KBM-7 (cell line): ENCODE data around the gene SEMA4C.

Experiments used
- DNase-seq: peaks from one replicate; pipeline ENCODE4 v3.0.0-alpha.2; 2015
- in situ Hi-C: fragments of 300-500 bp; cut with MboI; formaldehyde crosslinking; loops from 2 replicates; pipeline ENCODE4 v1.14.3; 2020; ENCODE audit warnings: low sequenced_read_pairs, low pct_unique_long_range_greater_than_20kb, mixed read lengths

Gene SEMA4C, protein sequence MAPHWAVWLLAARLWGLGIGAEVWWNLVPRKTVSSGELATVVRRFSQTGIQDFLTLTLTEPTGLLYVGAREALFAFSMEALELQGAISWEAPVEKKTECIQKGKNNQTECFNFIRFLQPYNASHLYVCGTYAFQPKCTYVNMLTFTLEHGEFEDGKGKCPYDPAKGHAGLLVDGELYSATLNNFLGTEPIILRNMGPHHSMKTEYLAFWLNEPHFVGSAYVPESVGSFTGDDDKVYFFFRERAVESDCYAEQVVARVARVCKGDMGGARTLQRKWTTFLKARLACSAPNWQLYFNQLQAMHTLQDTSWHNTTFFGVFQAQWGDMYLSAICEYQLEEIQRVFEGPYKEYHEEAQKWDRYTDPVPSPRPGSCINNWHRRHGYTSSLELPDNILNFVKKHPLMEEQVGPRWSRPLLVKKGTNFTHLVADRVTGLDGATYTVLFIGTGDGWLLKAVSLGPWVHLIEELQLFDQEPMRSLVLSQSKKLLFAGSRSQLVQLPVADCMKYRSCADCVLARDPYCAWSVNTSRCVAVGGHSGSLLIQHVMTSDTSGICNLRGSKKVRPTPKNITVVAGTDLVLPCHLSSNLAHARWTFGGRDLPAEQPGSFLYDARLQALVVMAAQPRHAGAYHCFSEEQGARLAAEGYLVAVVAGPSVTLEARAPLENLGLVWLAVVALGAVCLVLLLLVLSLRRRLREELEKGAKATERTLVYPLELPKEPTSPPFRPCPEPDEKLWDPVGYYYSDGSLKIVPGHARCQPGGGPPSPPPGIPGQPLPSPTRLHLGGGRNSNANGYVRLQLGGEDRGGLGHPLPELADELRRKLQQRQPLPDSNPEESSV

DNA sequence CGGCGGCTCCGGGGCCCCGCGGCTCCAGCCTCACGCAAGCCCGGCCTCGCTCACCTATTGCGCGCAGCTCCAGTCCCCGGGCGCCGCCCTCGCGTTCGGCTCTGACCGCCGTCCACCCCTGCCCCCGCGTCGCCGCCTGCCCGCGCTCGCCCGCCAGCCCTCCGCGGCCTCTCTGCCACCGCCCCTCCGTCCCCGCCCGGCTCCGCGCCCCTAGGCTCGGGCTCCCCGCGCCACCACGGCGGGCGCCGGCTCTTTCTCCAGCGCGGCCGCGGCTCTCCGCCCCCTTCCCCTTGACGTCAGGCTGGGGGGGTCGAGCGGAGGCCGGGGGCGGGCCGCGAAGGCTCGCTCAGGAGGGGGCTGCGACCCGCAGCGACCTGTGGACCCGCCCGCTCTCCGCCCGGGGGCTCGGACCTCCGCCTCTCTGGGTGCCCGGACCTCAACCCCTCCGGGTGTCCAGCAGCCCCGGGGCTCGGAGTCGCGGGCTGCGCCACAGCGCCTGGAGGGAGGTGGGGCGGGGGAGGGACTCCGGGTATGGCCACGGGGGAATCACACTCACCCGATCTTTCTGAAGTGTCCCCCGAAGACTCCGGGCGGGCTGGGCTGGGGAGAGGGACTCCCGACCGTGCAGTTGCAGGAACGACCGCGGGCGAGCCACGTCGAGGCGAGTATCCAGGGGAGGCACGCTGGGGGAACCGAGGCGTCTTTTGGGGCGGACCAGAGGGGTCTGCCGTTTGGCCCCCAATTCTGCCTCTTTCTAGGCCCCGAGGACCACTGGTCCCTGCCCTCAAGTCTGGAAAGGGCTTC lies at the start of gene SEMA4C:
Gene SEMA4C, minus strand, starts transcription at position 259 of the 804 bp plus-strand sequence. CDS start 2,194 bp downstream, outside the sequence.
- DNase-seq, result no peak
- in situ Hi-C loops, result no loop called here

DNA sequence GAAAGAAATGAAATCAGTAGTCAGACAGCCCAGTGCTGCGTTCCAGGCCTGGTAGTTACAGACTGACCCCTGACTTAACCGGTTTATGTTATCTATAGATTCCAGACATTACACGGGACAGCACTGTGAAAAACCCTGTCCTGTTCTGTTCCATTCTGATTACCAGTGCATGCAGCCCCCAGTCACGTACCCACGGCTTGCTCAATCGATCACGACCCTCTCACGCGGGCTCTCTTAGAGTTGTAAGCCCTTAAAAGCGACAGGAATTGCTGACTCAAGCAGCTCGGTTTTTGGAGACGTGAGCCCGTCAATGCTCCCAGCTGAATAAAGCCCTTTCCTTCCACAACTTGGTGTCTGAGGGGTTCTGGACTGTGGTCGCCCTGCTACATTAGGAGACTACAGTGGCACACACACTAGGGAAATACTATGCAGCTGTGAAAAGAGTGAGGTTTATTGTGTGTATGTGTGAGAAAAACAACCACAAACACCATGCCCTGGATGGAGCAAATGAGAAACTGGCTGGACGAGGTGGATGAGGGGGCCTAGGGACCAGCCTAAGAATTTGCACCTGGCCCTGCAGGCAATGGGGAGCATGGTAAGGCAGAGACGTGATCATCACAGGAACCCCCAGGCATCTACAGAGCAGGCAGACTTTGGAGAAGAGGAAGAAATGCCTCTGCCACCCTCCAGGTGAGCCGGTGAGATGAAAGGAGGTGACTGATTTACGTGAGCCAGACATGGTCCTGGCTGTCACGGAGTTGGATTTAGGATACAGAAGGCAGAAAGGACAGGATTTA lies 49.1 kb upstream of the SEMA4C start:
- in situ Hi-C loops, result no loop called here
- DNase-seq, result no peak

DNA sequence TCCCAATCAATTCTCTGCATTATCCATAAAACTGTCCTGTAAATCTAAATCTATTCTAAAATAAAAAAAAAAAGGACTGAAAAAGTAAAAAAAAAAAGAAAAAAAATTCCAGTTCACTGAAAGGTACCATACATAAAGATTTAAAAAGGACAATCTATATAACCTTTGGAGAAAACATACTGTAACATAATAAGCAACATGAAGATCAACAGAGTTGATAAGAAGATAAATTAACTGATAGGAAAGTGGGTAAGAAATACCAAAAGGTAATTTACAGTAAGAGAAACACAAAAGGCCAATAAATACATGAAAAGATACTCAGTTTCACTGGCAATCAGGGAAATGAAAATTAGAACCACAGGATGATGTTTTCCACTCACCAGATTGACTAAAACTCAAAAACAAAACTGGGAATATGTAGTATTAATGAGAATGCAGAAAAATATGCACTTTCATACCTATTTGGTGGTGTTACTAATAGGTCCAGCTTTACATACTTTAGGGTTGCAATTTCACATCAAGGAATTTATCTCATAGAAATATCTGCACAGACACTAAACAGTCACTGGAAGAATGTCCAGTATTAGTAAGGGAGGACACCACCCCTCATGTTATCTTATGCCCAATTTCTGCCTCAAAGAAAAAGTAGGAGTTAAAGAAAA lies 48.3 kb upstream of the SEMA4C start:
- in situ Hi-C loops, result no loop called here
- DNase-seq, result no peak

DNA sequence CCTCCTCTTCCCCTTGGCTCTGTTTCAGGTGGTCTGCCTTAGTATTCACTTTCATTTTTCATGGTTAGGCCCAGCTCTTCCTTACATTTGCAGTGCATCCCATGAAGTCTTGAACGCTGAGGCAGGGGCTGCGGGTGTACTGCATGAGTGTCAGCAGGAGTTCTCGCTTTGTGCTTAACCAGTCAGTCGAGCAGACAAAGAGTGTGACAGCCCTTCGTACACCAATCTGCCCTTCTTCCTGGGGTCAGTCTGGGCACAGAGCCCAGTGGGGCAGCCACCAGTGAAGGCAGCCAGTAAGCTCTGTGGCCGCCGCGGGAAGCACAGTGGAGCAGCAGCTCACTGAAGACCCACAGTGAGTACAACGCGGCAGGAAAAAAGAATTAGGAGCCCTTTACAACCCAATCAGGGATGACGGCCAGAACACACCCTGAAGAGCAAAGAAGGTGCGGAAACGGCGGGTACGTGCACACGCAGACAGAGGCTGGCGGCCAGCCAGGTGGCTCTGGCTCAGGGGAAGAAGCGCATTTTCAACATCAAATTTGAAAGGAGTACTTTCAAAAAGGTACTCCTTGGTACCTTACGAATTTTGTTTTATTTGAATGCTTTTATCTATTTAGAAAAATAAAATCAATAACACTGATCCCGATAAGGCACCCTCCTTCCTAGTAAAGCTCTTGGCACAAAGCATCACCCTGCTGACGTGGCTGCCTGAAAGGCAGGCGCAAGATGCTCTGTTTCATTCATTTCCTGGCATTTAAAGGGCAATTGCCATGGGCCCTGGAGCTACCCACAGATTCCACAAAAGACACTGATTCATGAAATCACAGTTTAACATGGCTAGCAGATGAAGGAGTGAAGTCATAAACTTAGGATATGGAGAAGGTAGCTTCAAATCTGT lies 47.0 kb upstream of the SEMA4C start:
- no peak for DNase-seq
- in situ Hi-C loops, result no loop called here

DNA sequence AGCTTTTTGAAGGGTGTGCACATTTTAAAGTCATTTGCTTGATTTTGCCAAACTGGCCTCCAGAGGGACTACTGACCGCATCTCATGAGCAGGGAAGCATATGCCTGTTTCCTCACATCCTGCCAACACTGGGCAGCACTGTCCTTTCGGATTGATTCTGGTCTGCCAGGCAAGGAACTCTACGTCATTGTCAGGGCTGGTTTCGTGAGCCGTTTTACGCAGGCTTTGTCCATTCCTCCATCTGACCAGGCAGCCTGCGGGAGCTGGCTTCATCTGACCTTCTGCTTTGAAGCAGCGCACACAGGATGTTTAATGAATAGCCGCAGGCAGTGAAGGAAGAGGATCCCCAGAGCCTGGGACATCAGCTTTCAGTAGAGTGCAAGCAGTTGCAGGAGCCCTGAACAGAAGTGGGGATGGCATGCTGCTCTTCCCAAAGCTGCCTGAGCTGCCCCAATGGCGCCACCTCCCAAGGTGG lies 46.3 kb upstream of the SEMA4C start:
- in situ Hi-C loops, result no loop called here
- no peak for DNase-seq

DNA sequence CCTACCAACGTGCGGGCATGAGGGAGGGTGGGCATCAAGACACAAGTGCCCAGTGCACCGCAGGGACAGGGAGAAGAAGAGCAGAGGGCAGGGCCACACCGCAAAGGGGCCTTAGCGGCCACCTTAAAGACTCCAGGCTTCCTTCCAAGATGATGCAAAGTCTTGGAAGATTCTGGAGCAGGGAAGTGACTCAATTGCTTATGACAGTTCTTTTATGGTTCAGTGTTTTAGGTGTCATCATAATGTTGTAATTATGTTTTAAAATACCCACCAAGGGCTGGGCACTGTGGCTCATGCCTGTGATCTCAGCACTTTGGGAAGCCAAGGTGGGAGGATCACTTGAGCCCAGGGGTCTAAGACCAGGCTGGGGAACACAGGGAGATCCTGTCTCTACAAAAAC lies 44.5 kb upstream of the SEMA4C start:
- in situ Hi-C loops, result no loop called here
- DNase-seq, result no peak

DNA sequence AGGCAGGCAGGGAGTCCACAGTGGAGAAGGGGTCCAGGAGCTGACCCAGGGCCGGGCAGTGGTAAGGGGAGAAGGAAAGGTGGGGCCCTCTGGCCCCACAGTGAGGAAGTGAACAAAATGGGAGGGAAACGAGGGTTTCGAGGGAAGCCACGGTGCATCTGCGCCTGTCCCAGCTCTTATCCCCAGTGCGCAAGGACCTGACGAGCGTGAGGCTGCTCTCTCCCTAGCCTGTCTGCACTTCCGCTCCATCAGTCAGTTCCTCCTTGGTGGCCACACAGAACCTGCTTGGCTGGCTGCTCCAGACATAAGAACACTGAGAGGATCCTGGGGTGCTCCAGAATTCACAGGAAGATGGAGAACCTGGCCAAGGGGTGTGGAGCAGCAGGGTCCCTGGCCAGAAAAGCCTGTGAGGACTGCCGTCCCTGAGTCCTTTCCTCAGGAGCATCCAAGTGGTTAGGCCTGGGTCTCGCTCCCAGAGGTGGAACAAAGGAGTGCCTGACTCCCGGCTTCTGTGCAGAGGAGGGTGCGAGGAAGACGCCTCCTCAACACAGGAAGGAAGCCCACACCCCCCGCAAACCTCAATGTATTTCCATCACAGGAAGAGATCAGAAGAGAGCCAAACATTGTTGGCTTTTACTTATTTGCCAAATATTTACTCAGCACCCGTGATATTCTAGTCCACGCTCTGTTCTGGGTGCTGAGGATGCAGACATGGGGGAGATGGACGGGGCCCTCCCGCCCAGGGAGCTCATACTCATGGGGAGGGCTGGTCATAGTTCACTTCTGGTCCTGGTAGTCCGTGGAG lies 43.7 kb upstream of the SEMA4C start:
- in situ Hi-C loops, result no loop called here
- DNase-seq, result peak; percentile 80

DNA sequence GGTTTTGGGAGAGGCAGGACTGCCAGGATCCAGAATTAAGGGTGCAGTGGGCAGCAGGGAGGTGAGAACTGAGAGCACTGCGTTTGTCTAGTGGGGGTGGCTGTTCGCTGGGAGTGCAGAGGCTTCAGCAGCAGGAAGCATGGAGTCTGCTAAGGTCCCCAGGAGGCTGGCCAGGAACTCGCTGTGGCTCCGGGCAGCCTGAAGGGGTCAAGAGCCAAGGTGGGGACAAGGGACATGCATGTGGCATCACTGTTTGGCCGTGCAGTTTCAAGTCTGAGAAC lies 43.2 kb upstream of the SEMA4C start:
- in situ Hi-C loops, result no loop called here
- DNase-seq, result no peak

DNA sequence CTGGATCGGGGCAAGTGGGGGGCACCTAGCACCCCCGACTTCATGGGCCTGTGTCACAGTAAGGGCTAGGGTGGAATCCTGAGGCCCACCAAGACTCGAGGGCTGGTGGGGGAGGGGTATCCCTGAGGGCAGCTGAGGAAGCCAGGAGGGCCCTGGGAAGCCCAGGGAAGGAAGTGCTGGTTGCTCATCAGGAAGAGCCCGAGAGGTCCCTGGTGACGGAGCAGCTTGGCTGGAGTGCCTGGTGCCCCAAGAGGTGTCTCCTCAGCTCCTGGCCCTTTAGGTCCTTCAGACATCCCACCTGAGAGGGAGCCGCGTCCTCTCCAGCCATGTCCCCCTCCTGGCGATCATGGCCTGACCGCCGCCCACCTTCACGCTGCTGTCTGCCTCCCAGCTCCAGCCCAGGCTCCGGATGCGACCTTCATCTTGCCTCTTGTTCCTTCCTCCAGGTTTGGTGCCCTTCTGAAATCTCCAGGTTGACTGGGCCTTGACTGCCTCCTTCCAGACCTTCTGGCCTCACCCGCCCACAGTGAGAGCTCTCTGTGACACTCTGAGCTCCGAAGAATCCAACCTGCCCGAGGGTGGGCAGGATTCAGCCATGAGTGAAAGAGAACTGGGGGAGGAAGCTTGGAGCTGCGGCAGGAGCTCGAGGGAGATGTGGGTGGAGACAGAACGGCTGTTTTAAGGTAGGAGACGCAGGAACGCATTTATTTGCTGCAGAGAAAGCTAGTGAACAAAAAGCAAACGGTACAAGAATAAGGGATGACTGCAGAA lies 42.7 kb upstream of the SEMA4C start:
- in situ Hi-C loops, result no loop called here
- DNase-seq, result no peak

DNA sequence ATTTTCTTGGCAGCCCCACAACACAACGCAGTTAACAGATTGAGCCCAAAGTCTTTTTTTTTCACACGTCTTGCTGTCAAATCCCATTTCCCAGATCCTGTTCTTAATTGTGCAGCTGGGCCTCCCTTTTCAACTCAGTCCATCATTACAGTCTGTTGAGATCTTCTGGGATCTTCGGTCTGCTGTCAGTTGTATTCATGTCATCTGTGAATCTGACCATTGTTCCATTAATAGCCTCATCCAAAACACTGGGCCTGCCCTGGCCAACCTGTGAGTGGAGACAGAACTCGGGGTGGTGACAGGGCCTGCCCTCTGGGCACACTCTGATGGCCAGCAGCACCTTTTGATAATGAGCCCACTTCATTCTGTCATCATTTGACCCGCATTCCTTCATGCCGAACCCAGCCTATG lies 39.7 kb upstream of the SEMA4C start:
- in situ Hi-C loops, result no loop called here
- DNase-seq, result no peak

DNA sequence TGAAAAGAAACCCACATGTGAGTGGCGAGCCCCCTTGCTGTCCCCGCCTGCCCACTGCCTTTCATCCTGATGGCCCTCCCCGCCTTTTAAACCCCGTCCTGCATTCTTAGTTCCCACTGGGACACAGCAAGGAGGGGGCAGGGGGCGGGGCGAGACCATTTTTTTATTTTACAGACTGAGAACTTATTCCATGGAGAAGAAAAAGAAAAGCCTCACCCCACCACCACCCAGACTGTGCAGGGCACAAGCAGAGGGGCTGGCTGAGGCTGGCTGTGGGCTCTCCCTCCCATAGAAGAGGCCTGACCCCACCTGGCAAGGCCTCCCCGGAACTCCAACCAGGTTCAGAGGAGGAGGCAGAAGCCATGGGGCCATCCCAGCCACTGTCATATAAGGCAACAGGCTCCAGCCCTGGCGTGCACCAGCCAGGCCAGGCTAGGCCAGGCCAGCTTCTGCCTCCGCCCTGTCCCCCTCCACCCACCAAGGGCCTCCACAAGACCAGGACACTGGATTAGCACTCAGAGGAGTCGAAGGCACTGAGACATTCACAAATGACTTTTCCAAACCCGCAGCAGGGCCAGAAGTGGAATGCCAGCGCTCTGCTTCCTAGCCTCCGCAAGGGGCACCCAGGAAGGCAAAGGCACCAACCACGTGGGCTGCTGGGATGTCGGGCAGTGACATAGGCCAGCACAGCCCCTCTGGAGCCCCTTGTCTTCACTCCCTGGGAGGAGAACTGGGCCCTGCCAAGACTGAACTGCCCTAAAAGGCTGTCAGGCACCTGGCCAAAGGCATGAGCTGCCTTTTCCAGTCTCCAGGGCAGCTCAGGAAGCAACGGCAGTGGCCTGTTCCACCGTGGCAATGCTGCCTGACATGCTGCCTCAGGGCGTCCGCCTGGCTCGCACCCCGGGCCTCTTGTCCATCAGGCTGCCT lies 37.5 kb upstream of the SEMA4C start:
- in situ Hi-C loops, result no loop called here
- DNase-seq, result no peak

DNA sequence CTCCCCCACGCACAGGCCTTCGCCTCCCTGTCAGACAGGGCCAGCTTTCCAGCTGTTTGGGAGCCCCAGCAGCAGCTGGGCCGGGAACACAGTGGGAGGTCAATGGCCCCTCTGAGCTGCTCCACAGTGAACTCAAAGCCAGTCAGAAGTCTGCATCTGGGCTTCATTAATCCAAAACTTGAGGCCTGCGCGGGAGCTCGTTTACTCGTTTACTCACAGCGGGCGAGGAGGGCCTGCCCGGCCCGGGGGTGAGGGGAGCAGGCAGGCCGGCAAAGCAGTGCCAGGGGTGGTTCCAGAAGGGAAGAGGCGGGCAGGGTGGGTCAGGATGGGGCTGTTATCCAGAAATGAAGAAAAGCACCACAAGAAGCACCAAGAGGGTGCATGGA lies 36.8 kb upstream of the SEMA4C start:
- in situ Hi-C loops, result no loop called here
- DNase-seq, result no peak

DNA sequence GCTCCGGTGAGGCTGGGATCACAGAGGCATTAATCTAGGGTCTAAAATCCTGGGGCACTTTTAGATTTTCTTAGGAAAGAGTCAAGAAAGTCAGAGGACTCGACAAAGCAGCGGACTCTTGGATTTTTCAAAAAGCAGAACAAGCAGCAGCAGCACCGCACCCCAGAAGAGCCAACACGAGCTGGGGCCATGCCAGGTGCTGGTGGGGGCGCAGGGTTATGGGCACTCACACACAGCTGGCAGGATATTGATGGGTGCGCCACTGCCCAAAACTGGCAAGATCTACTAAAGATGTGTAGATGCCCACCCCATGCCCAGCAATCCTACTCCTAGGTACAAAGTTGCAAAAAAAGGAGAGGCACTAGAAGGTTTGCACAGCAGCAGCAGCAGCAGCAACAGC lies 33.9 kb upstream of the SEMA4C start:
- no peak for DNase-seq
- in situ Hi-C loops, result no loop called here

DNA sequence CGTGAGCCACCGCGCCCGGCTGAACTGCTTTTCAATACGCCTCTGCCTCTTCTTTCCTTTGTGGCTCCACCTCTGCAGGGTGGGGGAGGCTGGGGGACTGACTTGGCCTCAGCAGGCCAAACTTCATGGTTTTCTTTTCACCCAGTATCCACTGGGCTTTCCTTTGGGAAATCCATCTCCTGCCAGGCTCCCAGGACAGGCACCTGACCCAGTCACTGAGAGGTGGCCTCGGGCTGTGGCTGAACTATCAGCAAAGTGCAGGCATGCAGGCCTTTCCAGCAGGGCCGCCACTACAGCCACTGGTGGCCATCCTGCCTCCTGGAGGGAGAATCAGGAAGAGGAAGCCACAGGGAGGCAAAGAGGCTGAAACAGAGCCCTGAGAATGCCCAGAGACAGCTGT lies 33.4 kb upstream of the SEMA4C start:
- no peak for DNase-seq
- in situ Hi-C loops, result no loop called here

DNA sequence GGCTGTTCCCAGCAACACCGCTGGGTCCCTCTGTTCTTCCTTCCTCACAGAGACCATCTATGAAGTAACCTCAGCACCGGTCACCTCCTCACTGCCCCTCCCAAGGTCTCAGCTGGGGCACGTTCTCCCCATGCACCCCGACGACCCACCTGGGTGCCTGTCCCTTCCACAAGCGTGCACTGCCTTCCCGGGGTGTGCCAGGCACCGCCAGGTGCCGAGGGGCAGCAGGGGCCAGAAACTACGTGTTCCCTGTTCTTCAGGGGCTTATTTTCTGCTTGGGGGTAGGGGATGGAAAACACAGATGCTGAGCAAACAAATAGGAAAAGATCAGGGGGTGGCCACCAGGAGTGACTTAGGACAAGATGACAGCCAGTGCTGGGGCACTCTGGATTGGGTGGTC lies 30.4 kb upstream of the SEMA4C start:
- no peak for DNase-seq

More for the DNA sequence above, 30.4 kb upstream of the SEMA4C start:
- in situ Hi-C loops, result no loop called here
